Stimulated activated CD4-positive, alpha-beta T cell treated with anti-CD3 and anti-CD28 coated beads, Interleukin-12 subunit alpha, Interleukin-12 subunit beta, amount 100 ng/mL, for 48 hours (primary cell): ENCODE data around the gene THAP7.

Experiments used
- DNase-seq, 3 donors: peaks; one replicate each; pipeline ENCODE4 v3.0.0-alpha.2; 2020; ENCODE audit warnings: low read depth in 2 of 3, low spot score in 1 of 3

The THAP7 gene

GRCh38 chr22:20994128-20994901, 7.6 kb downstream of the THAP7 start:
- DNase-seq: no peak

DNA sequence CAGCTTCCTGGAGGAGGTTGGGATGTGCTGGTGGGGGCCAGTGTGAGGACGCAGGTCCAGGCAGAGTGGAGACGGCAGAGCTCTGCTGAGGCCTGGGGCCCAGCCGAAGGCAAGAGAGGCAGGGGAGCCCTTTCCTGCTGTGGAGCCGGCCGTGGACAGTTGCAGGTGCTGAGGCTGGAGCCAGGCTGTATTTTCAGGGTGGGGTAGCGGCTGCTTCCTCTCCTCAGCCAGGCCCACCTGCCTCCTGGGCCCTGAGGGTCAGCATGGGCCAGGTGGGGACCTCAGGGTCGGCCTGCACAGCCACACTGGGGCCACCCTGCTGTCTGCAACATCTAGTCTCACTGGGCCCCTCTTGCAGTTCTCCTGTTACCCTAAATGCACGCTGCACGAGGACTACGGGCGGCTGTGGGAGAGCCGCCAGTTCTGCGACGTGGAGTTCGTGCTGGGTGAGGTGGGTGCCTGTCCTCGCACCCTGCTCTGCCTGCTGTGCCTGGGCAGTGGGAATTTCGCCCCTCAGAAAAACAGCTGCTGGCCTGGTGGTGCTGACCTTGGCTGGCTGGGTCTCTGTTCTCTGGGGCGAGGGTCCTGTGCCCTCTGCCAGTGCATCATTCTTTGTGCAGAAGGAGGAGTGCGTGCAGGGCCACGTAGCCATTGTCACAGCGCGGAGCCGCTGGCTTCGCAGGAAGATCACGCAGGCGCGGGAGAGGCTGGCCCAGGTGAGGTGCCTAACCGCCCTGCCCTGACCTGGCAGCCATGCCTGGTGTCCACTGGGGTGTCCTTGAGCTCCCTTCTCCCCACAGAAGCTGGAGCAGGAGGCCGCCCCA, 8.4 kb downstream of the THAP7 start:
- DNase-seq: no peak

- DNase-seq: no peak
Measured at GRCh38 chr22:20992456-20993303, 9.2 kb downstream of the THAP7 start.

- DNase-seq: no peak
Measured at GRCh38 chr22:20992056-20992442, 9.9 kb downstream of the THAP7 start.

DNA sequence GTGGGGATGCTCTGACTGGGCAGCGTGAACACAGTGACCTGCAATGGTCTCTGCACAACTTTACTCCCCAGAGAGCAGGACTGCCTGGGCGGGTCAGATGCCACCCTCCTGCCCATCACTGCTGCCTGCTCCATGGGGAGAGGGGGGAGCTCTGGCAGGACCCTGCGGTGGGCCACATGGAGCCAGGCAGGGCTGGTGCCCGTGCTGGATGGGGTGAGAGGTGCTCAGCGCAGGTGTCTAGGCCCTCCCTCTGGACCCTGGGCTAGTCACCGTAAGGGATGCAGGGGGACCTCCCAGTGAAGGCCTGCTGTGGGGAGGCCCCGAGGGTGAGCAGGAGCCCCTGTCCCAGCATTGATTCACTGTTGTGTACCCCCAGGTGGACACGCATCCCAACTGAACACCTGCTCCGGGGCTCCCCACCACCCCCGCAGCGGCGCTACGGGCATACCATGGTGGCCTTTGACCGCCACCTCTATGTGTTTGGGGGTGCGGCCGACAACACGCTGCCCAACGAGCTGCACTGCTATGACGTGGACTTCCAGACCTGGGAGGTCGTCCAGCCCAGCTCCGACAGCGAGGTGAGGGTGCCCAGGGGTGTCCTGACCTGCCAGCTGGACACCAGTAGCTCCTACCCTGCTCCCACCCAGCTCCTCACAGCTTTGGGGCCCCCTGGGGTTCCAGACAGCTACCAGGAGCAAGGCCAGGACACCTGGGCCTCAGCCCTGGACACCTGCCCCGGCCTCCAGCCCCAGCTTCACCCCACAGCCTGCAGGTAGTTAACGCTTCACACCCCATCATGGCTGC, 10.5 kb downstream of the THAP7 start:
- DNase-seq: no peak

DNA sequence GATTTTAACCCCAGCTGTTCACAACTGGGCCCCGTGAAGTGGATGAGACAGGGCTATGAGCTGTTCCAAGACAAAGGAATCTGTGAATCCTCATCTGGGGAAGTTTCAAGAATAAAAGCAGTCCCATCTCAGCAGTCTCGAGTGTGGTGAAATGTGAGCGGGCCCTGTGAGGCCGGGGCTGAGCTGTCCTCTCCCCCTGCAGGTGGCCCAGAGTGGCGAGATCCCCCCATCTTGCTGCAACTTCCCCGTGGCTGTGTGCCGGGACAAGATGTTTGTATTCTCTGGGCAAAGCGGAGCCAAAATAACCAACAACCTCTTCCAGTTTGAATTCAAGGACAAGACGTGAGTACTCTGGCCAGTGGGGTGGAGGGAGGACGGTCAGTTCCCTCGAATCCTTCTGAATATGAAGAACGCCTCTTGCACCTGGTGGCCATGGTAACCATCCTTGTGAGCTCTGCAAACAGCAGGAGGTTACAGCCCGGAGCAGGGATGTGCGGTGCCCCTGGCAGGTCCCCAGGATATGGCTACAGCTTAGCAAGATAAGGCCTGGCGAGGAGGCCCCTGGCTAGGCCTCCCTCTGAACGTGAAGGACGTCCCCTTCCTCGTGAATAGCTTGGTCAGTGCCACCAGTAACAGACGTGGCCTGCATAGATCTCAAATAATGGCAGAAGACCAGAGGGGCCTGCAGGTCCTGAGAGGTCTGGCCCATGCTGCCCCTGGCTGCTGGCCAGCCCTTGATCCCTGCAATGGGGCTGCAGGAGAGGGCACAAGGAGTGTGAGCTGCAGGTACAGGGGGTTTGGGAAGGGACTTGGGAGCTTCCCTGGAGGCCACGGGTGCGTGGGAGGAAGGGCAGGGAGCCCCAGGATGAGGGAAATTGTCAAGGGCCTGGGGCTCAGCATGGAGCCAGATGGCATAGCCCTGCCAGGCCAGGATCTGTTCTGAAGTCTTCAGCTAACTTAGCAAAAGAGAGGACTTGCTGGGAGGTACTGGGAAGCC, 11.4 kb downstream of the THAP7 start:
- no peak for DNase-seq

DNA sequence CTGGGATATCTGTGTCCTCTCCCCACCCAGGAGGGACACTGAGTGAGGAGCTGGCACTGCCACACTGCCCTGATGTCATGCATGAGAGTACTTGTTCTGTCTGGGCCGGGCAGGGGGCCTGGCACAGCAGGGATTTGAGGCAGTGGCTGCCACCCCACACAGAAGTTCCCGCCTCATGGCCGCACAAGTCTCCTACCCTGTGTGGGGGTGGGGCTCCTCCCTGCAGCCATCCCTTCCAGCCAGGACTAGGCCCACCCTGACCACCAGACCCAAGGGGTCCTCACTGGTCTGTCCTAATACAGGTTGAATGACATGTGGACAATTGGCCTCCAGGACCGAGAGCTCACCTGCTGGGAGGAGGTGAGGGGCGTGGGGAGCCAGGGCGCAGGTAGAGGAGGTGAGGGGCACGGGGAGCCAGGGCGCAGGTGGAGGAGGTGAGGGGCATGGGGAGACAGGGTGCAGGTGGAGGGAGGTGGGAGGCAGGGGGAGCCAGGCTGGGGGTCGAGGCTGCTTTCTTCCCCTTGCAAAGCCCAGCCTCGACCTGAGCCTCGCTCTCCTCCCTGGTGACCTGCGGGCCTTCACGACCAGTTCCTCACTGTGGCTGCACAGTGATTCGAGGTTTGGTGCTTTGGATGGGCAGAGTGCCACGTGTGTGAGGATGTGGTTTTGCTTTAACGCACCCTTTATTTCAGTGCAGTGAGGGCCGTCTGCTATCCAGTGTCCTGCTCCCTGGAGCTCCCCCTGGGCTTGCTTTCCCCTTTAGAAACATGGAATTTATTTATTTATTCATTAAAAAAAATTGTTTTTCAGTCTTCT, 12.4 kb downstream of the THAP7 start:
- DNase-seq: no peak

GRCh38 chr22:20988573-20989322, 13.2 kb downstream of the THAP7 start:
- DNase-seq: no peak

DNA sequence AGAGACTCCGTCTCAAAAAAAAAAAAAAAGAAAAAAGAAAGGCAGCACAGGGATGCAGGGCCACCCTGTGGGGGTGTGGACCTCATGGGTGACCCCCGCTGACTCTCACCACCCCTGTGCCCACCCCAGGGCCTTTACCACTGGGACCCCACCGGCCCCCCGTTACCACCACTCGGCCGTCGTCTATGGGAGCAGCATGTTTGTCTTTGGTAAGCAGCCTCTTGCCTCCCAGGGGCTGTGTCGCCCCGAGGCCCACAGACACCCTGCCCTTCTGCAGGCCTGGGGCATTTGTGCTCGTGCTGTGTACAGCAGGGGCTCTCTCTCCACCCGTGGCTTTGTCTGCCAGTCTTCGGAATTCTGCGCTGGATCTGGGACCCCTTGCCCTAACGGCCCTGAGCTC, 14.5 kb downstream of the THAP7 start:
- DNase-seq: no peak

- no peak for DNase-seq
Measured at GRCh38 chr22:20986365-20986764, 15.6 kb downstream of the THAP7 start.

DNA sequence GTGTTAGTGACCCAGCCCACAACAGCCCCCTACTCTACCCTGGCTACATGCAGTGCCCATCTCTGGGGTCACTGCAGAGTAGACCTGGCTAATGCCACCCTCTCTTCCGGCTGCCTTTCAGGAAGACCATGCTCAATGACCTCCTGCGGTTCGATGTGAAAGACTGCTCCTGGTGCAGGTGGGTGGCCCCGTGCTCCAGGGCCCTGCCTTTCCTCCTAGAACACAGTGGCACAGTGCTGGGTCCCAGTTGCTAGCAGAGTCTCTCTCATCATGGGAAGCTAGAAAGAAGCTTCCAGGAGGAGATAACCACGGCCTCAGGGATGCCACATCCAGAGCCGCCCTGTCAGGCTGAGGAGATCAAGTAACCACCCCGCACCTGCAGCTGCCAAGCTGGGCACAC, 16.2 kb downstream of the THAP7 start:
- DNase-seq: no peak

GRCh38 chr22:20983081-20983771, 18.7 kb downstream of the THAP7 start:
- DNase-seq: no peak

DNA sequence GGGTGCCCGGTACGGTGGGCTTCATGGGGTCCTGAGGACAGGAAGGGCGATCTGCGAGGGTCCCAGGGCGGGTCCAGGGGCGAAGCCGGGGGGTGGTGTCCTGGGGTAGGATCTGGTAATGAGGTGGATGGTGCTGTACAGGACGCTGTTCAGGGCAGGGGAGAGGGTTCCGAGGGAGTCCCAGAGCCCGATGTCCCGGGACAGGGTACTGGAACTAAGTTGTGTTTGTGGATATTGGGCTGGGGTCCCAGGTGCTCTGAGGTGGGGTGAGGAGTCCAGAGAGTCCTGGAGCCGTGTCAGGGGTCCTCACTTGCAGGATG, 19.4 kb downstream of the THAP7 start:
- DNase-seq: no peak

DNA sequence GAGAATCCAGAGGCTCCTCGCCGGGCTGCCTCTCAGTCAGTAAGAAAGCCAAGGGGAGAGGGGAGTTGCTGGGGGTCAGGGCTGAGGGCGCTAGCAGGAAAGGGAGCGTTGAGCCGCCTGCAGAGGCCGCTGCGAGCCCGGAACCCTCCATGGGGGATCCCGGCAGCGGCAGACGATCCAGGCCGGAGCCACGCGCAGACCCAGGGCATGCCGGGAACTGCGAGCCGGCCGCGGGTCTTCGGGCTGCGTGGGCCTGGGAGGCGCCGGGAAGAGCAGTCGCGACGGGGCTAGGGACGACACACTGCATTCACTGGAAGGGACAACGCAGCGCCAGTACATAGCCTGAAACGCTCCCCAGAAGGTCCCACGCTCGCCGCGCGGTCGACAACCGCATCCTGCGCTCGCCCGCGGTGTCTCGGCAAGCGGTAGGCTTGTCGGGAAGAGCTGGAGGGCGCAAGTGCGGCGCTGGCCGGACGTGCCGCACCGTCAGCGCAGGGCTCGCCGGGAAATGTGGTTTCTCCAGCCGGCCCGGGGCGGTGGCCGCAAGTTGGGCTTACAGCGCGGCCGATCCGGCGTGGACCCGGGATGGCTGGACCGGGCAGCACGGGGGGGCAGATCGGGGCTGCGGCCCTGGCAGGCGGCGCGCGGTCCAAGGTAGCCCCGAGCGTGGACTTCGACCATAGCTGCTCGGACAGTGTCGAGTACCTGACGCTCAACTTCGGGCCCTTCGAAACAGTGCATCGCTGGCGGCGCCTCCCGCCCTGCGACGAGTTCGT, 19.9 kb downstream of the THAP7 start, which contains the start of gene LZTR1:
Gene LZTR1 (plus strand): TSS at position 511 of the 776 bp plus-strand sequence. CDS start 75 bp downstream, at position 586.
- DNase-seq: peak; percentile 51 to 67 (median 58)

- DNase-seq: no peak
Measured at GRCh38 chr22:20980938-20981722, 20.8 kb downstream of the THAP7 start.

DNA sequence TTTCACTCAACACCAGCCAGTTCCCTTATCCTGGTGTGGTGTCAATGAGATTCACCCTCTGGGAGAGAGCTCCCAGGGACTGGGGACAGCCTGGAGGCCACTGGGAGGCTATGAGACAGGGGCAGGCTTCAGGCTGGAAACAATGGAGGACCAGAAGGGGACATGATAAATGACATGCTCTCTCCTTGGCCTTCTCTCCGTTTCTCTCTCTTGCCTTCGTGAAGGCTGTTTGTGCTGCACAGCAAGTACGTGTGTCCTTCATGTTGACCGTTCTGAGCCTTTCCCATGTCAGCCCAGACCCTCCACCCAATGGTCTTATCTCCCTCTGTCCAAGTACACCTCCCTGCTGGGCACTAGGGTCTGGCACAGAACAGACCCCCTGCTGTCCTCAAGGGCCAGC, 21.4 kb downstream of the THAP7 start:
- no peak for DNase-seq
